Endodermal cell (in vitro differentiated cells): ENCODE data around the gene NCKAP5. TPM values are rescaled to one million over a fixed set of nuclear protein-coding genes. Genes with fewer than 3 reads are reported as not detected.

Experiments used
- DNase-seq: peaks from one replicate; pipeline ENCODE4 v3.0.0-alpha.2; 2017
- H3K27ac ChIP-seq: 2 replicates; pipeline ENCODE4 v1.5.1; 2013; ENCODE audit warnings: mild to moderate bottlenecking, low read depth, low read length, moderate library complexity
- H3K27me3 ChIP-seq: 2 replicates; pipeline ENCODE4 v1.6.1; 2013; ENCODE audit warnings: mild to moderate bottlenecking, low read length, moderate library complexity; ENCODE audit not compliant: insufficient read depth, control insufficient read depth, poor library complexity, severe bottlenecking
- H3K36me3 ChIP-seq: 2 replicates; pipeline ENCODE4 v1.7.0; 2013; ENCODE audit warnings: mild to moderate bottlenecking, low read length, moderate library complexity; ENCODE audit not compliant: control insufficient read depth, insufficient read depth
- H3K4me1 ChIP-seq: one replicate; pipeline ENCODE4 v1.7.0; 2013; ENCODE audit warnings: low read length; ENCODE audit not compliant: control insufficient read depth, insufficient read depth
- H3K4me3 ChIP-seq: 2 replicates; pipeline ENCODE4 v1.5.1; 2013; ENCODE audit warnings: mild to moderate bottlenecking, low read length, moderate library complexity
- H3K9ac ChIP-seq: 2 replicates; pipeline ENCODE4 v1.6.1; 2013; ENCODE audit warnings: mild to moderate bottlenecking, low read length, moderate library complexity; ENCODE audit not compliant: poor library complexity, severe bottlenecking; ENCODE audit errors: extremely low read depth
- H3K9me3 ChIP-seq: 2 replicates; pipeline ENCODE4 v1.6.1; 2013; ENCODE audit warnings: mild to moderate bottlenecking, low read length, moderate library complexity; ENCODE audit not compliant: control insufficient read depth
- H3K27ac Mint-ChIP-seq: 2 replicates; pipeline ENCODE4 v1.8.0; 2020; ENCODE audit warnings: mixed read lengths
- H3K27me3 Mint-ChIP-seq: 2 replicates; pipeline ENCODE4 v1.8.0; 2021; ENCODE audit warnings: mild to moderate bottlenecking, mixed read lengths; ENCODE audit not compliant: insufficient read depth
- H3K36me3 Mint-ChIP-seq: 2 replicates; pipeline ENCODE4 v1.8.0; 2020; ENCODE audit warnings: low read depth, mixed read lengths
- H3K4me1 Mint-ChIP-seq: 2 replicates; pipeline ENCODE4 v1.8.0; 2020; ENCODE audit warnings: mixed read lengths
- H3K4me3 Mint-ChIP-seq: 2 replicates; pipeline ENCODE4 v1.8.0; 2020; ENCODE audit warnings: mild to moderate bottlenecking, moderate library complexity, mixed read lengths
- H3K9me3 Mint-ChIP-seq: 2 replicates; pipeline ENCODE4 v1.8.0; 2020; ENCODE audit warnings: mild to moderate bottlenecking, mixed read lengths
- CTCF ChIP-seq: fragments of 200-600 bp; sonication (generic); conservative IDR thresholded peaks from 2 replicates; pipeline ENCODE4 v1.5.0; 2021; ENCODE audit warnings: antibody characterized with exemption, mild to moderate bottlenecking
- WGBS, 2 experiments: methylation state at CpG; one replicate each; pipeline versions ENCODE4 v1.1.5 to v1.1.7; 2013; ENCODE audit warnings: missing lambda C conversion rate in 2 of 2, mixed read lengths in 1 of 2; ENCODE audit not compliant: insufficient coverage in 1 of 2, insufficient read length in 1 of 2; 5-methylcytosine and 5-hydroxymethylcytosine counted together
- total RNA-seq, 2 donors: library from RNA; stranded (reverse); fragmentation: NEBNext Ultra II Directional in 1 of 2; extraction: Animal tissue kit (Norgen Biotek cat#: 25700) in 1 of 2; gene quantifications; 2 replicates in 1 of 2; 3 replicates in 1 of 2; pipeline ENCODE4 v1.2.1, GENCODE V29; 2021

Gene NCKAP5
- total RNA-seq, 2 donors from 2014 or later: 0.58 to 0.92 TPM

- no peaks in the 10 kb centered on the region for H3K36me3 Mint-ChIP-seq
- peaks cover 31% of the 10 kb centered on the region for H3K27me3 ChIP-seq
- H3K27ac Mint-ChIP-seq: no peak overlapping the region
Observed at GRCh38 chr2:132665401-132666140, 902.7 kb downstream of the NCKAP5 start.

GRCh38 chr2:132664096-132664495 lies 904.2 kb downstream of the NCKAP5 start:
- Histone ChIP-seq H3K9ac (no peak overlapping the region), H3K27me3 (peaks cover 27% of the 10 kb centered on the region), H3K4me1 (no peaks in the 10 kb centered on the region), H3K36me3 (peaks cover 23% of the 10 kb centered on the region), H3K4me3 (no peak overlapping the region), H3K9me3 (no peaks in the 10 kb centered on the region), H3K27ac (no peak overlapping the region)
- peaks cover 37% of the 10 kb centered on the region for H3K27me3 Mint-ChIP-seq
- 93% methylated on average over 2 of the region's 2 CpGs for WGBS, 2 experiments
- DNase-seq: no peak
- no peak for TF ChIP-seq CTCF
- H3K9me3 Mint-ChIP-seq: no peaks in the 10 kb centered on the region
- H3K4me1 Mint-ChIP-seq: peaks cover 2% of the 10 kb centered on the region
- no peak overlapping the region for H3K4me3 Mint-ChIP-seq
- H3K27ac Mint-ChIP-seq: no peak overlapping the region
- H3K36me3 Mint-ChIP-seq: no peaks in the 10 kb centered on the region

More at GRCh38 chr2:132665401-132666140, 902.7 kb downstream of the NCKAP5 start:
- no peak overlapping the region for H3K4me3 Mint-ChIP-seq
- Histone ChIP-seq H3K27ac (no peak overlapping the region), H3K4me3 (no peak overlapping the region), H3K4me1 (no peaks in the 10 kb centered on the region), H3K36me3 (peaks cover 20% of the 10 kb centered on the region), H3K9ac (no peak overlapping the region), H3K9me3 (no peaks in the 10 kb centered on the region)
- TF ChIP-seq CTCF: no peak
- whole genome bisulfite sequencing, 2 experiments: 95% methylated on average over 4 of the region's 4 CpGs
- no peak for DNase-seq
- peaks cover 2% of the 10 kb centered on the region for H3K4me1 Mint-ChIP-seq
- peaks cover 50% of the 10 kb centered on the region for H3K27me3 Mint-ChIP-seq
- no peaks in the 10 kb centered on the region for H3K9me3 Mint-ChIP-seq

GRCh38 chr2:132662732-132663131 lies 905.5 kb downstream of the NCKAP5 start:
- Histone ChIP-seq H3K36me3 (peaks cover 28% of the 10 kb centered on the region), H3K4me1 (no peaks in the 10 kb centered on the region), H3K9ac (no peak overlapping the region), H3K27ac (no peak overlapping the region), H3K9me3 (no peaks in the 10 kb centered on the region), H3K27me3 (peaks cover 14% of the 10 kb centered on the region), H3K4me3 (no peak overlapping the region)
- TF ChIP-seq CTCF: no peak
- WGBS, 2 experiments: 89 to 100% methylated on average over 1 to 3 of the region's 3 CpGs
- no peaks in the 10 kb centered on the region for H3K9me3 Mint-ChIP-seq
- H3K27ac Mint-ChIP-seq: no peak overlapping the region
- peaks cover under 1% of the 10 kb centered on the region for H3K4me1 Mint-ChIP-seq
- no peak for DNase-seq
- no peak overlapping the region for H3K4me3 Mint-ChIP-seq
- no peaks in the 10 kb centered on the region for H3K36me3 Mint-ChIP-seq
- peaks cover 26% of the 10 kb centered on the region for H3K27me3 Mint-ChIP-seq
